BE2C (cell line): ENCODE measurements around the gene RASAL1.

Experiments used
- DNase-seq: peaks from one replicate; pipeline ENCODE4 v3.0.0-alpha.2; 2020
- H3K27me3 ChIP-seq: fragments of 250-450 bp; sonication (Bioruptor Pico); 2 replicates; pipeline ENCODE4 v1.5.1; 2020; ENCODE audit warnings: mild to moderate bottlenecking
- H3K36me3 ChIP-seq: fragments of 250-450 bp; sonication (Bioruptor Pico); 2 replicates; pipeline ENCODE4 v1.5.1; 2020; ENCODE audit warnings: mild to moderate bottlenecking
- H3K4me1 ChIP-seq: fragments of 250-450 bp; sonication (Bioruptor Pico); 2 replicates; pipeline ENCODE4 v1.5.1; 2020
- H3K4me3 ChIP-seq: 2 replicates; pipeline ENCODE4 v1.5.1; 2011; ENCODE audit warnings: low read depth, low read length
- H3K9me3 ChIP-seq: fragments of 250-450 bp; sonication (Bioruptor Pico); 2 replicates; pipeline ENCODE4 v1.5.1; 2020
- TF ChIP-seq, protein P1 (sequence below): IDR thresholded peaks from 2 replicates; pipeline ENCODE4 v1.5.1; 2012; ENCODE audit warnings: mild to moderate bottlenecking, low read depth, low read length

Gene RASAL1

DNA sequence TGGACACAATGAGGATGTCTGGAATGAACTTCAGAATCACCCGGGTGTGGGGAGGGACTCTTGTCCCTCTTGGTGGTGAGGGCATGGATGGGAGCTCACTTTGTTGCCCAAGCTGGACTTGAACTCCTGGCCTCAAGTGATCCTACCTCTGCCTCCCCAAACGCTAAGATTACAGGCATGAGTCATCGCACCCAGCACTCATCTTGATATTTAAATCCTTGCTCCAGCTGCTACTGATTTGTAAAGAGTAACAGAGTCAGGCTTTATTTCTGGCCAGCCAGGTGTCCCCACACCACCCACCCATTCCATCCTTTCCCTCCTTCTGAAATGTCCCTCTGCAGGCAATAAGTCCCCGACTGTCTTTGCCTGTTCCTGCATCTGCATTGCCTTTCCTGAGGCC, 44.8 kb upstream of the RASAL1 start:
- TF ChIP-seq, protein P1, sequence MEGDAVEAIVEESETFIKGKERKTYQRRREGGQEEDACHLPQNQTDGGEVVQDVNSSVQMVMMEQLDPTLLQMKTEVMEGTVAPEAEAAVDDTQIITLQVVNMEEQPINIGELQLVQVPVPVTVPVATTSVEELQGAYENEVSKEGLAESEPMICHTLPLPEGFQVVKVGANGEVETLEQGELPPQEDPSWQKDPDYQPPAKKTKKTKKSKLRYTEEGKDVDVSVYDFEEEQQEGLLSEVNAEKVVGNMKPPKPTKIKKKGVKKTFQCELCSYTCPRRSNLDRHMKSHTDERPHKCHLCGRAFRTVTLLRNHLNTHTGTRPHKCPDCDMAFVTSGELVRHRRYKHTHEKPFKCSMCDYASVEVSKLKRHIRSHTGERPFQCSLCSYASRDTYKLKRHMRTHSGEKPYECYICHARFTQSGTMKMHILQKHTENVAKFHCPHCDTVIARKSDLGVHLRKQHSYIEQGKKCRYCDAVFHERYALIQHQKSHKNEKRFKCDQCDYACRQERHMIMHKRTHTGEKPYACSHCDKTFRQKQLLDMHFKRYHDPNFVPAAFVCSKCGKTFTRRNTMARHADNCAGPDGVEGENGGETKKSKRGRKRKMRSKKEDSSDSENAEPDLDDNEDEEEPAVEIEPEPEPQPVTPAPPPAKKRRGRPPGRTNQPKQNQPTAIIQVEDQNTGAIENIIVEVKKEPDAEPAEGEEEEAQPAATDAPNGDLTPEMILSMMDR = no peak
- no peaks in the 10 kb centered on the region for H3K27me3 ChIP-seq
- no peak overlapping the region for H3K4me3 ChIP-seq
- H3K36me3 ChIP-seq = peaks cover 56% of the 10 kb centered on the region
- no peaks in the 10 kb centered on the region for H3K9me3 ChIP-seq
- H3K4me1 ChIP-seq = no peaks in the 10 kb centered on the region
- DNase-seq = no peak

DNA sequence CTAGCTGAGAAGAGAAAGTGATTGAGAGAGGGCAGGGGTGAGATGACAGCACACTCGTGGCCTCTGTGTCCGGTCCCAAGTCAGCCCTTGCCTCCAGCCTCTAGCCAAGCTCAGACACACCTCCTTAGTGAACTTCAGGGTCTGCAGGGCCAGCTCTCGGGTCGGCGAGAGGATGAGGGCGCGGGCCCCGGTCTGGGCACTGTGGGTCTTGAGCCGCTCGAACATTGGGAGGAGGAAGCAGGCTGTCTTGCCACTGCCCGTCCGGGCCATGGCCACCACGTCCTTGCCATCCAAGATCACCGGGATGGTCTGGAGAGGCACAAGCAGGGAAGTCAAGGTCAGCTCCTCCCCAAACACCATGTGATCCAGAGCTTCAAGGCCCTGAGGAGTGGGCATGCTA, 43.5 kb upstream of the RASAL1 start:
- H3K4me1 ChIP-seq = no peaks in the 10 kb centered on the region
- no peaks in the 10 kb centered on the region for H3K9me3 ChIP-seq
- TF ChIP-seq, protein P1 = no peak
- no peaks in the 10 kb centered on the region for H3K27me3 ChIP-seq
- no peak overlapping the region for H3K4me3 ChIP-seq
- no peak for DNase-seq
- H3K36me3 ChIP-seq = peaks cover 64% of the 10 kb centered on the region

DNA sequence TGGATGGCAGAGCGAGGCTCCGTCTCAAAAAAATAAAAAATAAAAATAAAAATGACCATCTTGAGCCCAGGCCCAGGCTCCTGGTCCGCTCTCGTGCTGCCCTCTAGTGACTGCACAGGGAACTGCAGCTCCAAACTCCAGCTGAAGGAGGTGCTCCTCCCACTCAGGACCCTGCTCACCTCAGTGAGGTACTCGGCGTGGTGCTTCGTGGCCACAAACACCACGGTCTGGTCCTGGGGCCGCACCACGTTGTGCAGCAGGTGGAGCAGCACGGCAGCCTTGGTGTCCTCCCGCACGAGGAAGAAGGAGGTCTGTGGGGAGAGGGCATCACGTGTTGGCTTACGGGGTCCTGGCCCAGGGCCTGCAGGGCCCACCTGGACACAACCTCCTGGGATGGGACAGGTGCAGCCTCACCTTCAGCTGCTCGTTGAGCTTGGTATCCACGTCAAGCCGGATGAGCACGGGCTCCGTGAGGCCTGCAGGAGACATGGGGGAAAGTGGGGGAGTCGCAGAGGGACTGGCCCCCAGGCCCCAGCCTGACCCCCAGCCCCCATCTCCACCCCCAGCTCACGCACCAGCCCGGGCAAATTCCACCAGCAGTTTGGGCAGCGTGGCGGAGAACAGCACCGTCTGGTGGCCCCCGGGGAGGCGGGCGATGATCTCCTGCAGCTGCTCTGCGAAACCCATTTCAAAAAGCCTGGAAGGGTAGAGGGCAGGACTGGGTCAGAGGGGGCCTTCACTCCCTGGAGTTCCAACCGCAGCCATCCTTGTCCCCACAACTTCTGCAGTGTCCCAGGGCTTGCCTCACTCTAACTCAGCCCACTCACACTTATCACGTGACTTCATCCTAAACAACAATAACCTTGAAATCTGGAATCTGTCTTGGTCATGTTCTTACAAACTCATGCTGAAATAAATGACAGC, 39.2 kb upstream of the RASAL1 start:
- no peaks in the 10 kb centered on the region for H3K27me3 ChIP-seq
- H3K4me3 ChIP-seq = no peak overlapping the region
- no peaks in the 10 kb centered on the region; the same call in 1 of the 2 replicates for H3K4me1 ChIP-seq
- peaks cover 89% of the 10 kb centered on the region for H3K36me3 ChIP-seq
- H3K9me3 ChIP-seq = no peaks in the 10 kb centered on the region
- TF ChIP-seq, protein P1 = peak; percentile 98
- DNase-seq = peak; percentile 74

DNA sequence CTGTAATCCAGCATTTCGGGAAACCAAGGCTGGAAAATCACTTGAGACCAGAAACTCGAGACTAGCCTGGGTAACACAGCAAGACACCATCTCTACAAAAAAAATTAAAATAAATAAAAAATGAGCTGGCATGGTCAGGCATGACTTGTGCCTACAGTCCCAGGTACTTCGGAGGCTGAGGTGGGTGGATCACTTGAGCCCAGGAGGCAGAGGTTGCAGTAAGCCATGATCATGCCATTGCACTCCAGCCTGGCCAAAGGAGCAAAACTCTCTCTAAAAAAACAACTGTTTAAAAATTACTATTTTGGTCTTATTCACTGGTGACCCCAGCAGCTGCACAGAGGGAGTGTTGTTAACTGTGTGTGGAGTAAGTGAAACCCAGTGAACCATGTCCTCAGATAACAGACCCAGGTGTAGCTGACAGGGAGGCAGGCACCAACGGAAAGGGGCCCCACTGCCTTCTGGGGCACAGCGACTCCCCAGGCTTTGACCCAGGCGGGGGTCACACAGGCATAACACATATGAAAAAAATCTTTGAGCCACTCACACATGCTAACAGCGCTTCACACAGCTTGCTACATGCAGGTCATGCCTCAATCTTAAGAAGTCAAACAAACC, 37.6 kb upstream of the RASAL1 start:
- TF ChIP-seq, protein P1 = no peak
- DNase-seq = no peak
- Histone ChIP-seq H3K36me3 (peaks cover 86% of the 10 kb centered on the region), H3K9me3 (no peaks in the 10 kb centered on the region), H3K4me3 (no peak overlapping the region), H3K27me3 (no peaks in the 10 kb centered on the region), H3K4me1 (no peaks in the 10 kb centered on the region; the same call in 1 of the 2 replicates)

DNA sequence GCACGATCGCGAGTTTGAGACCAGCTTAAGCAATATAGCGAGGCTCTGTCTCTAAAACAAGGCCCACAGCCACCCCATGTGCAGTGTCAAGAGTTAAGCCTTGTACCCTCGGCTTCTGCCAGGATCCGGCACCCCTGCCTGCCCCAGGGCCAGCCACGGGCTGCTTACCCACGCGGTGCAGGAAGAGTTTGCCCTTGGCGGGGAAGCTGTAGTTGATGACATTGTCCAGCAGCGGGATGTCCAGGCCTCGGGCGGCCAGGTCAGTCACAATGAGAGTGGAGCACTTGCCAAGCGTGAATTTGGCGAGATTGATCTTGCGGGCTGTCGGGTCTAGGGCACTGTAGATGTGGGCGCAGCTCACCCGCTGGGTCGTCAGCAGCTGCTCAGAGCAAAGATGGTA, 36.6 kb upstream of the RASAL1 start:
- H3K4me1 ChIP-seq = no peaks in the 10 kb centered on the region; the same call in 1 of the 2 replicates
- no peak overlapping the region for H3K4me3 ChIP-seq
- H3K27me3 ChIP-seq = no peaks in the 10 kb centered on the region
- no peak for DNase-seq
- peaks cover 84% of the 10 kb centered on the region for H3K36me3 ChIP-seq
- TF ChIP-seq, protein P1 = no peak
- H3K9me3 ChIP-seq = no peaks in the 10 kb centered on the region

DNA sequence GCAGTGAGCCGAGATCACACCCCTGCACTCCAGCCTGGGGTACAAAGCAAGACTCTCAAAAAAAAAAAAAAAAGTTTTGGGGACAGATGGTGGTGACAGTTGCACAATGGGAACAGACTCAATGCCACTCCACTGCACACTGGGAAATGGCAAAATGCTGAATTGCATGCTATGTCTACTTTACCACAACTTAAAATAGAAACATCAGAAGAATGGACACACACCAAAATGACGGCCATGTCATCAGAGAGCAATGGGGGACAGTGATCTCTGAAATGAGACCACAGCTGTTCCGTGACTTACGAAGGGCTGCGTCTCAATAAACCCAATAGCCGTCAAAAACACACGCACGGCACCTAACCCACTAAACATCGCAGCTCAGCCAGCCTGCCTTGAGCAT, 36.0 kb upstream of the RASAL1 start:
- Histone ChIP-seq H3K27me3 (no peaks in the 10 kb centered on the region), H3K9me3 (no peaks in the 10 kb centered on the region), H3K4me3 (no peak overlapping the region), H3K36me3 (peaks cover 80% of the 10 kb centered on the region), H3K4me1 (no peaks in the 10 kb centered on the region; the same call in 1 of the 2 replicates)
- TF ChIP-seq, protein P1 = no peak
- no peak for DNase-seq
